Astrocyte of the cerebellum (primary cell): ENCODE data around the gene AADAT.
A peak's percentile ranks its signal among the peaks of the same experiment; 100 is the strongest.

Experiments
- DNase-seq: peaks from one replicate; pipeline ENCODE4 v3.0.0-alpha.2; 2011; ENCODE audit warnings: low read depth
- H3K4me3 ChIP-seq: 2 replicates; pipeline ENCODE4 v1.5.1; 2011; ENCODE audit warnings: mild to moderate bottlenecking, low read depth, low read length, moderate library complexity
- in situ Hi-C: cut with HindIII; loops from 2 replicates; pipeline ENCODE4 v1.10.0; 2017; ENCODE audit warnings: low sequenced_read_pairs
- TF ChIP-seq, protein P1 (sequence below): IDR thresholded peaks from 2 replicates; pipeline ENCODE4 v1.5.1; 2012; ENCODE audit warnings: low read length, low read depth, moderate library complexity, mild to moderate bottlenecking; ENCODE audit errors: missing control alignments

Gene AADAT

DNA sequence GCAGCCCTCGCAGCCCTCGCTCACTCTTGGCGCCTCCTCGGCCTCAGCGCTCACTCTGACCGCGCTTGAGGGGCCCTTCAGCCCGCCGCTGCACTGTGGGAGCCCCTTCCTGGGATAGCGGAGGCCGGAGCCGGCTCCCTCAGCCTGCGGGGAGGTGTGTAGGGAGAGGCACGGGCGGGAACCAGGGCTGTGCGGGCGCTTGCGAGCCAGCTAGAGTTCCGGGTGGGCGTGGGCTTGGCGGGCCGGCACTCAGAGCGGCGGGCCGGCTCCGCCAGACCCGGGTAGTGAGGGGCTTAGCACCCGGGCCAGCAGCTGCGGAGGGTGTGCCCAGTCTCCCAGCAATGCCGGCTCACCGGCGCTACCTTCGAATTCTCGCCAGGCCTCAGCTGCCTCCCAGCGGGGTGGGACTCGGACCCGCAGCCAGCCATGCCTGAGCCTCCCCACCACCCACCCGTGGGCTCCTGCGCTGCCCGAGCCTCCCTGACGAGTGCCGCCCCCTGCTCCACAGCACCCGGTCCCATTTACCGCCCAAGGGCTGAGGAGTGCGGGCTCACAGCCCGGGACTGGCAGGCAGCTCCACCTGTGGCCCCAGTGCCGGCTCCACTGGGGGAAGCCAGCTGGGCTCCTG is 1.4 kb upstream of the AADAT start:
- no peak for DNase-seq
- in situ Hi-C loops, result no loop called here
- H3K4me3 ChIP-seq, result no peak overlapping the region
- TF ChIP-seq, protein P1, sequence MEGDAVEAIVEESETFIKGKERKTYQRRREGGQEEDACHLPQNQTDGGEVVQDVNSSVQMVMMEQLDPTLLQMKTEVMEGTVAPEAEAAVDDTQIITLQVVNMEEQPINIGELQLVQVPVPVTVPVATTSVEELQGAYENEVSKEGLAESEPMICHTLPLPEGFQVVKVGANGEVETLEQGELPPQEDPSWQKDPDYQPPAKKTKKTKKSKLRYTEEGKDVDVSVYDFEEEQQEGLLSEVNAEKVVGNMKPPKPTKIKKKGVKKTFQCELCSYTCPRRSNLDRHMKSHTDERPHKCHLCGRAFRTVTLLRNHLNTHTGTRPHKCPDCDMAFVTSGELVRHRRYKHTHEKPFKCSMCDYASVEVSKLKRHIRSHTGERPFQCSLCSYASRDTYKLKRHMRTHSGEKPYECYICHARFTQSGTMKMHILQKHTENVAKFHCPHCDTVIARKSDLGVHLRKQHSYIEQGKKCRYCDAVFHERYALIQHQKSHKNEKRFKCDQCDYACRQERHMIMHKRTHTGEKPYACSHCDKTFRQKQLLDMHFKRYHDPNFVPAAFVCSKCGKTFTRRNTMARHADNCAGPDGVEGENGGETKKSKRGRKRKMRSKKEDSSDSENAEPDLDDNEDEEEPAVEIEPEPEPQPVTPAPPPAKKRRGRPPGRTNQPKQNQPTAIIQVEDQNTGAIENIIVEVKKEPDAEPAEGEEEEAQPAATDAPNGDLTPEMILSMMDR, result no peak

DNA sequence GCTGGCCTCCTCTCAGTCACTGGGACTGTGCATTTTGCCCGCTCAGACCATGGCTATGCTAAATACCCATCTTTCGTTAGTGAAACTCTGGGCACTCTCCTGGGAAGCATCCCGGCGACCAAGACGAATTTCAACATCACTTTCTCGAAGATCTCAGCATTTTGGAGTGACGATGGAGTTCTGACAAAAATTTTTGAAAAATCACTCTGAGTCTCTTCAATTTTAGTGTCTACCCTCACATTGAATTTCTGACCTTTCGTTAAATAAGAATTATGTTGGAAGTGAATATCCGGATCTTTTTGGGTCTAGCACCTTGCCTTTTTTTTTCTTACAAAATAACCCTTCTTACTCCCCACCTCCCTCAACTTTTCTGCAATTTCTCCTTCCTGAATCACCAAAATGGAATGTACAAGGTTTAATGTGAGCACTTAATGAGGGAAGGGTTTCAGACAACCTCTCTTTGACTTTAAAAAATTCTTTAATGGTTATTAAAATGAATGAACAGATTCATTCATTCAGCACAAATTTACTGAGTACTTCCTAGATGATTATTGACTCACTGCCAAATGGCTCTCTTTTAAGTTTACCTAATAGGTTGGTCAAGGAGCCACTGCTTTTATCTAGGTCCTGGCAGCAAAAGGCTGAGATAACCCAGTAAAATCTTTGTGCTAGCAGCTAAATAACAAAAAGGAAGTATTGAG is 746 bp upstream of the AADAT start:
- peak overlapping the region; percentile 52 for H3K4me3 ChIP-seq
- TF ChIP-seq, protein P1, result no peak
- peak; percentile 5 for DNase-seq
- in situ Hi-C loops, result no loop called here

DNA sequence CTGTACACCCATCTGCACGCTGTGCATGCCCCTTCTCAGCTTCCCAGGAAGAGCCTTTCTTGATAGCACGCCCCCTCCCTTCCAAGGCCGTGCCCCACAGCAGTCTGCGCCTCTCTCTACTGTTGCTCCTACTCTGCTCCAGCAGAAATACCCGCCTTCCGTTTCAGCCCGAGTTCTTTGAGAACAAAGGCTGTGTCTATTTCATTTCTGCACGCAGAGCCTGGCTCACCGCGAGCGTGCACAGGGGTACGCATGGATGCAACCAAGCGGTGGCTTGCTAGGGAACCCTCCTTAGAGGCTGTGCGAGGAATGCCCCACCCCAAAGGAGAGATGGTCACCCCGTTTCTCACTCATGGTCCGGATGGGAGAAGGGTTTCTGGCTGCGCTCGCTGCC is 485 bp downstream of the AADAT start:
- peak; percentile 16 for DNase-seq
- TF ChIP-seq, protein P1, result no peak
- peak overlapping the region; percentile 52 for H3K4me3 ChIP-seq
- in situ Hi-C loops, result no loop called here

DNA sequence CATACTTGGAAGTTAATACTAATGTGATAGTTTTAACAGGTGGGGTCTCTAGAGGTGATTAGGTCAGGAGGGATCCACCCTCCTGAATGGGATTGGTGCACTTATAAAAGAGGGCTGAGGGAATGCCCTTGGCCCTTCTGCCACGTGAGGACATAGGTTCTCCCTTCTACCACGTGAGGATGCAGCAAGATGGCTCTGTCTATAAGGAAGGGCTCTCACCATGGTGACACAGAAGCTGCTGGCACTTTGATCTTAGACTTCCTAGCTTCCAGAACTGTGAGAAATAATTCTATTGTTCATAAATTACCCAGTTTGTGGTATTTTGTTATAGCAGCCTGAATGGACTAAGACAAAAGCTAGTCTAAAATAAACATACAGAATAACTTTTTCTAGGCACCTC is 1.0 kb downstream of the AADAT start:
- TF ChIP-seq, protein P1, result no peak
- no peak for DNase-seq
- H3K4me3 ChIP-seq, result peak overlapping the region; percentile 52
- in situ Hi-C loops, result no loop called here

DNA sequence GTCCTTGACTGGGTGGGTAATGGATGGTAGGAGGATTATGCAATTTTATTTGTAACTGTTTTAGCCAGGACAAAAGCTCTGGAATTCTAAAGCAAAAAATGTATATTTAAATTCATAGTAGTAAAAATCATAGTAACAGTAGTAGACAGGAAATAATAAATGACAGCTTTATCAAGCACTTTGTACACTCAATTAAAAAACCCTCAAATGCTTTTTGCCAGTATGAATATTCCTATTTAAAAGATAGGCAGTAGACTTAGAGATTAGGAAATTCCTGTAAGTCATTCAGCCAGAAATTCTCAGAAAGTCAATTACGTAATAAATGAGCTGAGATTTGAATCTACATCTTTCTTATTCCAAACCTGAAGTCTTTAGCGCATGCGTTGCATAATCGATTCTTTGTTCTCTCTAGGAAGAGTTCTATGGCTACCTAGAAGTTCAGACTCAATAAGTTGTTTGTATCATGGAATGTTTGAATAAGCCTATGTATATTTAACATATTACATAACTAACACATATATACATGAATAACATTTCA is 2.5 kb downstream of the AADAT start:
- TF ChIP-seq, protein P1, result no peak
- H3K4me3 ChIP-seq, result no peak overlapping the region
- no peak for DNase-seq
- in situ Hi-C loops, result no loop called here

DNA sequence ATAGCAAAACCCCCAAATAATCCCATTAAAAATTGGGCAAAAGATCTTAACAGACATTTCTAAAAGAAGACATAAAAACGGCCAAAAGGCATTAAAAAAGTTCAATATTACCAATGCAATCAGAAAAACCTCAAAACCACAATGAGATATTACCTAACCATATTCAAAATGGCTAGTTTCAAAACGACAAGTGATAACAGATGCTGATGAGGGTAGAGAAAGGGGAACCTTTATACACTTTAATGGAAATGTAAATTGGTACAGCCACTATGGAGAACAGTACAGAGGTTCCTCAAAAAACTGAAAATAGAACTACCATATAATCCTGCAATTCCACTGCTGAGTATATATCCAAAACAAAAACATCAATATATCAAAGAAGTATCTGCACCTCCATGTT is 6.2 kb downstream of the AADAT start:
- H3K4me3 ChIP-seq, result no peak overlapping the region
- no peak for DNase-seq
- TF ChIP-seq, protein P1, result no peak
- in situ Hi-C loops, result no loop called here
